CD4-positive, alpha-beta T cell treated with Interleukin-4 for 1 hour (primary cell): ENCODE measurements around the gene SLC38A7.
A peak's percentile ranks its signal among the peaks of the same experiment; 100 is the strongest.

Source experiments
- DNase-seq, 2 donors: peaks; one replicate each; pipeline ENCODE4 v3.0.0-alpha.2; 2020 to 2022

SLC38A7 gene

GRCh38 chr16:58634265-58634802 lies 50.2 kb downstream of the SLC38A7 start:
- DNase-seq: no peak

GRCh38 chr16:58629733-58630640 lies 54.6 kb downstream of the SLC38A7 start, which contains the start of gene CNOT1:
Gene CNOT1 (minus strand): TSS chr16:58629826. CDS start chr16:58599337, 30,489 bp downstream.
- peak; percentile 99 to 100 for DNase-seq

- peak; percentile 53 to 61 for DNase-seq
Observed at GRCh38 chr16:58628845-58629732, 55.5 kb downstream of the SLC38A7 start.

GRCh38 chr16:58624209-58624608 lies 60.4 kb downstream of the SLC38A7 start:
- DNase-seq: no peak

GRCh38 chr16:58620396-58620795 lies 64.2 kb downstream of the SLC38A7 start:
- no peak for DNase-seq

- no peak for DNase-seq
Observed at GRCh38 chr16:58615280-58615679, 69.3 kb downstream of the SLC38A7 start.
